G401.6 (cell line): ENCODE data around the gene HMCN1.
"Not testable (repeated sequence)": the region's sequence is repeated elsewhere in the genome, so short reads cannot be mapped to it uniquely, and the experiment has no call there.

Experiments used
- FAIRE-seq: peaks from 2 replicates; lab custom pipeline; 2012; peaks lifted over from hg19 to GRCh38; lab: Jason Lieb, UNC

The HMCN1 gene

DNA sequence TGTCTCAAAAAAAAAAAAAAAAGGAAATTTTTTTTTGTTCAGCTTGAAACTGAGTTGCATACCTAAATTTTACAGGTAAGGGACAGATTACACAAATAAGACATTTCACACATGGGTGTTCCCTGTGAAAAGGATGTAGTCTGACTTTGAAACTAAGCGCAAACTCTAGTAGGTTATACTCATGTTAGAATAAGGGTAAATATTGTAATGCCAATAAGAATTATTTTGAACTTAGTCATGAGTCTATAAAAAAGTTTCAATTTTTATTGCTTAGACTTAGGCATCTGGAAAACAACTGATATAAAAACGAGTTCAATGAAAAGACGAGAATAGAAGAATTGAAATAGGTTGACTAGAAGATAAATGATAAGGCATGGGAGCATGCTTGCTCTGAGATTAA, 122.3 kb downstream of the HMCN1 start:
- no peak for FAIRE-seq

DNA sequence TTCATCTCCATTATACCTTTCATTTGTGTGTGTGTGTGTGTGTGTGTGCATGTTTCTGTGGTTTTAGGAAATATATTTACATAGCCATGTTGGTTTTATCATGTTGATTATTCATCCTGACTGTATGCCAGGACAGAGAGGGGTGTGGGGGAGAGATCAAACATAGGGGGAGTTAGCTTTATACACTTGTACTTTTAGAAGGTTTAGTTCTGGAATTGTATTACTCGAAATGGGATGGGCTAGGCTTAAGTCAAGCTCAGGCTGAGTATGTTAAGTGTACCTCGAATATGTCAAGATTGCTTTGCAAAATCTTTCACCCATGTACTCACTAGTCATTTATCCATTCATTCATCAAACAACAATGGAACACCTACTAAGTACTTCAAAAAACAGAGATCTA, 123.3 kb downstream of the HMCN1 start:
- FAIRE-seq = no peak

DNA sequence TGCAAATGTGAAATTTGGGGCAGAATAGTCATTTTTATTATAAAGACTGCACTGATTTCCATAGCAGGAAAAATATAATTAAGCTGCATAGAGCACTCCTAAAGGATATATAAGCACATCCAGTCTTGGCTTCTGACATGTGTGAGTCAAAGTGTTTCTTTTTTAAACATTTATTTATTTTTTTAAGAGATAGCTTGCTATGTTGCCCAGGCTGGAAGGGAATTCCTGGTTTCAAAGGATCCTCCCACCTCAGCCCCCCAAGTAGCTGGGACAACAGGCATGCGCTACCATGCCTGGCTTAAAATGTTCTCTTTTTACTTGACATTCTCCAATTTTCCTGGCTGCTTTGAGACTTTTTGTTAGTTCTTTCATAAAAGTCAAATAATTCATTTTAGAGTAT, 126.1 kb downstream of the HMCN1 start:
- no peak for FAIRE-seq

DNA sequence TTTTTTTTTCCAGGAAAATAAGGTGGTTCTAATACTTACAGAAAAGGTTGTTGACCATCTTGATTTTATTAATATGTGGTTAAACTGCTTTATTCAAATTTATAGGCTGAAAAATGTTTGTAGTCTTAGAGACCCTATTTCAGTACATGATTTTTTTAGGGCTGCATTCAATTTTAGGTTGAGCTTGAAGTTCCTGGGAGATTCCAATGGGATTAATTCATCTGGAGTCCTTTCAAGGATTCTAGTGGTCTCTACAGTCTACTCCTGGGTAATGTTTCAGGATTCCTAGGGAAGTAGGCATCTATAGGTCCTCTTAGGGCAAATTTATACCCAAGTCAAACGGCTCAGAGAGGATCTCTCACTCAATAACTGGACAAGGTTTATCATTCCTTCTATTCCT, 126.7 kb downstream of the HMCN1 start:
- no peak for FAIRE-seq

DNA sequence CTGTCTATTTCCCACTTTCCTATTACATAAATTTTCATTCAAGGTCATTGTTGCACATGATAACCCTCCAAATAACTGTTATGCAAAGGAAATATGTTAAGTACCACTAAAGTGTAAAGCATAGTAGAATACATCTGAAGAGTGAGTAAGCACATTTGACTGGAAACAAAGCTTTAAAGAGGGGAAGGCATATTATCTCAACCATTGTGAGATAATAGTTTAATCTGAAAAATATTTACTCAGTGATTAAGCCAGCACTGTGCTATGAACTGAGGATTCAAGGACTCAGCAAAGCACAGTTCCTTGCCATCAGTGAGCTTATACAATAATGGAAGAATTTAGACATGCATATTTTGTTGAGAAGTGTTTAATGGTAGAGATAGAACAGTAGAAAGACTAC, 127.4 kb downstream of the HMCN1 start:
- FAIRE-seq = no peak

DNA sequence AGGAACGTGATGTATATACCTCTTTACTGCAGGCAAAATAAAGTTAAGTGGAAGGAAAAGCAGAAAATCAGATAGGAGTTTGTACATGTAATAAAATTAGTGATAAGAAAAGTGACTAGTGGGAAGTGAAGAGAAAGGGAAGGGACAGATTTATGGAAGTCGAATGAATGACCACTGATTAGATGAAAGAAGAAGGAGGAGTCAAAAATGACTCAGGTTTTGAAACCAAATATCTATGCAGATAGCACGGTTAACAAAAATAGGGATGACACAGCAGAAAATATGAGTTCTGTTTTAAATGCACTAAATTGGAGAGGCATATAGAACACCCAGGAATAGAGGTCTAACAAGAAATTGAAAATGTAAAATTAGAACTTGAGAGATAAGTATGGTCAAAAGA, 128.0 kb downstream of the HMCN1 start:
- FAIRE-seq = no peak

DNA sequence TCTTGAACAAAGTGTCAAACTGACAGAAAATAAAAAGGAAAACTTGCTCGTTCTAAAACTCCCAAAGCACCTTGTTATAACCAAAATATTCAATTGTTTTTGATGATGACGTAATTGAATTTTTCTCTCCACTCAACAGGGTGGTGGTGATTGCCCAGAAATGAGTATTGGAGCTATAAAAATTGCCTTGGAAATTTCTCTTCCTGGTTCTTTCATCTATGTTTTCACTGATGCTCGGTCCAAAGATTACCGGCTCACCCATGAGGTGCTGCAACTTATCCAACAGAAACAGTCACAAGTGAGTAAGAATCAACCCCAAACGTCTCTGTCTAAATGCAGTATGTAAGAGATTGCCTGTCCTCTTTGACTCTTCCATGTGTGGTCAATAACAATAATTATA, 130.1 kb downstream of the HMCN1 start:
- no peak for FAIRE-seq

DNA sequence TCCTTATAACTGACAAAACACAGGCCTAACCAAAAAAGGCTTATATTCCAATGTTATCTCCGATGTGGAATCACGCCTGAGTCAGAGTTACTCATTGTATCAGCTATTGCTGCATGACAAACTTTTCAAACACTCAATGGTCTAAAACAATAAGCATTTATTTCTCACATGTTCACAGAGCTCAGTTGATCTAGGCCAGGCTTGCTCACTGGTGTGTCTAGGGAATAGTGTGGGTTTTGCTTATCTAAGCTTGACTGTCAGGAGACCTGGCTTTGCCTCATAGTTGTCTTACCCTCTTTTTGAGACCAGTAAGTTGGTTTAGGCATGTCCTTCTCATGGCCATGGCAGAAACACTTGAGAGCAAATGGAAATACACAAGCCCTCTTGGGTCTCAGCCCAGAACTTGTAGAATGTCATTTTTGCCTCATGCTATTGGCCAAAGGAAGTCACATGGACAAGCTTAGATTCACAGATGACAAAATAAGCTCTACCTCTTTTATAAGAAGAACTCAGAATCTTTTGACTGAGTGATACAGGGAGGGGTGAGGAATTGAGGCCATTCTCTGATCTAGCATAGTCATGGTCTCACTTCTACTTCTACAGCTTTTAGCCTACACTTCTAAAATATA, 130.8 kb downstream of the HMCN1 start:
- no peak for FAIRE-seq

DNA sequence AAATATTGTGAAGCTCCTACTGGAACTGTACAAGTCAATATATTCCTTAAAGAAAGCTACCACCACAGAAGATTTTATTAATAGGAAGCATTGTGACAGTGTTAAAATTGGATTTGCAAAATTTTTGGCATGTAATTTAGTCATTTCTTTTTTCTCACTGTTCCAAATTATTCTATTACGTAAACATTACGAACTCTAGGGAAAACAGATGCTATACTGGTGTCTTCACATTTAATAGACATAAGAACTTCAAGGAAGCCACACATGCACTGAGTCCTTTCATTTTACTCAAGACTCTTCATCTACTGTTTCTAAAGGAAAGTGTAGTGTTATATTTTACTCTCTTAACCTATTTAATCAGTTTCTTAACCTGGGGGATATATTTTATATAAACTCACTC, 135.4 kb downstream of the HMCN1 start:
- no peak for FAIRE-seq

DNA sequence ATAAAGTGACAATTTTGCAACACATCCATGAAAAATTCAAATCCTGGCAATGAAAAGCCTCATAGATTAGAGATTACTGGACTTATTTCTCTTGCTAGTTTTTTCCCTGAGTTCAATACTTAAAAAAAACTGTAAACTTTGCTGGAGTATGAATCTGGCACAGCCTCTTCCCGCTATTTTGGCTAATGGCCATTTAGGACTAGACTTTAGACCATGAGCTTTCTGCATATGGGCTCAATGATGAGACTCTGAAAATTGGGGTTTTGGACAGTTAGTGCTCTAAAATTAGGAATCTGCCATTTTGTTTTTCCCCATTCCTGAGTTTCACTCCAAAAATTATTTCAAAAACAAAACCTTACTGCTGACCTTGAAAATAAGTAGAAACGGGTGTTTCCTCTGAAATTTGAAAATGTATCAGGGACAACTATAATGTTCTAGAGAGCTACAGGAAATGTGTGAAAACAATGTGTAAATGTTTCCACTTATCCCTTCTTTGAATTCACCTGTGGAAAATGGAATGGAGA, 137.5 kb downstream of the HMCN1 start:
- no peak for FAIRE-seq

DNA sequence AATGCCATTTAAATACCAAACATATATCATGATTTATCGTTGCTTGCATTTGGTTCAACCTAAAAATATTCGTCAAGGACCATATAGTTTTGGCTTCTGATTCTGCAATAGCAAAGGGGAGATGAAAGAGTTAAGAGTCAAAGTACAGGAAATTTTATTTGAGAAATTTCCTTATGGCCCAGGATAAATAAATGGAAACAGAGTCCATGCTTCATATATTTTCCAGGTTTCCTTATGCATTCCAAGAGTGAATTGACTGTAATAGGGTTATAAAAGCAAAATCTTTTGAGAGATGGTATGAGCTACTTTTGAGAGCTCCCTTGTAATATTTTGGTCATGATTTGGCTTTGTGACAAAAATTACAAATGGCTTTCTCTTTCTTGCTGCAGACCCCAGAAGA, 140.1 kb downstream of the HMCN1 start:
- no peak for FAIRE-seq

DNA sequence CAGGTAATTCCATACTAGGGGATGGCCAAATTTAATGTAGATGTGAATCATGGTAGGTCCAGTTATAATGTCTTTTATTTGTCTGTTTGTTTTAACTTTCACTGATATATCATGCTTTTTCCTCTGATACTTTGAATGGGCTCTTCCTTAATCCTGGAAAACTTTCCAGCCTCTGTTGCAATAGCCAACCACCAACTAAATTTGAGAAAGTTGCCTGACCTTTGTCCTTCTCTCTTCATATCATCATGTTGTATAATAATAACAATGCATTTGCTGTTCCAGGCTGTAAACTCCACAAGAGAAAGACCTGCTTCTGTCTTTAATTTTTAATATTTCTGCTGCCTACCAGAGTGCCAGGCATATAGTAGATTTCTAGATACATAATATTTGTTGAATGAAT, 146.1 kb downstream of the HMCN1 start:
- no peak for FAIRE-seq

DNA sequence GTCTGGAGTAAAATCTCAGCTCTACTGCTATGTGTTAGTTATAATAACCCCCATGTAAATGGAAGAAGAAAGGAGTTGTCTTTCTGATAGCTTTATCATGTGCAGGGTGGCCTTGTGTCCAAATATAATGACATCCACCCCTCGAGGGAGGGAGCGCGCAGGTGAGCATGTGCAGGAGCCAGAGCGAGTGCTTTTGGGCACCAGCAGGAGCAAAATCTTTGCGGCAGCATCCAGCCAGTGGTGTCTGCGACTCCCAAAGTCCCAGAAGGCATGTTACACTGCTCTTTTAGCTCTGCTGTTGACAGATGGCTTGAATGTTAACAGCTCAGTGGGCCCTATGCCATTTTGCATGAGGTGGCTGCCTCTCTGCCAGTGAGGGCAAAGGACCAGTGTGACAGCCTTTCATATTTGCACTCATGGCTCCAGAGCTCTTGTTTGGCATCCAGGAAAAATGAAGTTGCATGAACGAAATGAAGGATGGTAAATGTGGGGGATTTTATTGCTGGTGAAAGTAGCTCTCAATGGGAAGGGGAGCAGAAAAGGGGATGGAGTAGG, 146.7 kb downstream of the HMCN1 start:
- no peak for FAIRE-seq

DNA sequence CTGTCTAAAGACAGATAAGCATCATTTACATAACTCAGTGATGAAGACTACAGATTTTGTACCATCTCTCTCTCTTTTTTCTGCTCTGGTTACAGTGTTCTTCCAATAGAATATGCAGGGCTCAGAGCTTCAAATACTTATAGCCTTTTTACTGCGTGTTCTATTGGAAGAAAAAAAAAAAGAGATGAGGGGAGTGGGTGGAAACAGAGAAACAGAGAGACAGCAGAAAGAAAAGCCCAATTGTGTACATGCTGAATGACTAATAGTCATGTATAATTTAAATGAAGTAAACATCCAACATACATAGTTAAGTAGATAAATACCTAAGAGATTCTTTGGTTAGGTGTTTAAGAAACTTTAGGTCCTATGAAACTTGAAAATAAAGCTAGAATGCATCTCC, 151.9 kb downstream of the HMCN1 start:
- no peak for FAIRE-seq

DNA sequence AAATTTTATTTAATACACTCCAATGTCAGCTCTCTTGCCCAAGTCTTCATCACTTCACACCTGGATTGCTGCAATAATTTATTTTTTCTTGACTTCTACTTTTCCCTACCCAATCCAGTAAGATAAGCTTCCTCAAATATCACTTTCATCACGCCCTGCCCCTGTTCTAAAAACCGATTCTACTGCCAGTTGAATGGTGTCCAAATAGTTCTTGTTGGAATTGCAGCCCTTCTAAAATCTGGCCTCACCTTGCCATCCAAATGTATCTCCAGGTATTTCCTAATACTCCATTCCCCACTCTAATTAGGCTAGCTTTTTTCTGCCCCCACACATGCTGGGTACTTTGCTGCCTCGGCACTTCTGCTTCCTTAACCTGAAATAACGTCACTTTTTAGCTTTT, 152.5 kb downstream of the HMCN1 start:
- FAIRE-seq = no peak

DNA sequence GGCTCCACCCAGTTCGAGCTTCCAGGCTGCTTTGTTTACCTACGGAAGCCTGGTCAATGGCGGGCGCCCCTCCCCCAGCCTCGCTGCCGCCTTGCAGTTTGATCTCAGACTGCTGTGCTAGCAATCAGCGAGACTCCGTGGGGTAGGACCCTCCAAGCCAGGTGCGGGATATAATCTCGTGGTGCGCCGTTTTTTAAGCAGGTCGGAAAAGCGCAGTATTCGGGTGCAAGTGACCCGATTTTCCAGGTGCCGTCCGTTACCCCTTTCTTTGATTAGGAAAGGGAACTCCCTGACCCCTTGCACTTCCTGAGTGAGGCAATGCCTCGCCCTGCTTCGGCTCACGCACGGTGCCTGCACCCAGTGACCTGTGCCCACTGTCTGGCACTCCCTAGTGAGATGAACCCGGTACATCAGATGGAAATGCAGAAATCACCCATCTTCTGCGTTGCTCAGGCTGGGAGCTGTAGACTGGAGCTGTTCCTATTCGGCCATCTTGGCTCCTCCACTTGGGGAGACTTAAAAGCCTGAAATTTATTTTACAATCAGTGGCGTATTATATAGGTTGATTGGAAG, 158.7 kb downstream of the HMCN1 start:
- not testable (repeated sequence) for FAIRE-seq

DNA sequence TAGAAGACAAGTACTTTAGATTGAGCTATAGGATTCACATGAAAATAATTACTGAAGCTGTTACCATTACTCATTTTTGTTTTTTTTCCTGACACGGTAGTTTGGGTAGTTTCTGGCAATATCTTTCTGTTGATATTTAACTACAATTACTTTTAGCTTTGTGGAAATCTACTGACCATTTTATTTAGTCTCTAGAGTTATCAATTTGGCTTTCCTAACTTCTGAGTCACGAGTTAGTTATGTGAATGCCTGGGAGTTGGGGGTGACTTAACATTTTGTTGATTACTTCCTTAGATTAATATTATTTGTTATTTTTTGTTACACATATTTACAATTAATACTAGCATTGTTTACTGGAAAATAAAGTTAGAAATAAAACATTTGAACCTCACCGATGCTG, 160.6 kb downstream of the HMCN1 start:
- no peak for FAIRE-seq

DNA sequence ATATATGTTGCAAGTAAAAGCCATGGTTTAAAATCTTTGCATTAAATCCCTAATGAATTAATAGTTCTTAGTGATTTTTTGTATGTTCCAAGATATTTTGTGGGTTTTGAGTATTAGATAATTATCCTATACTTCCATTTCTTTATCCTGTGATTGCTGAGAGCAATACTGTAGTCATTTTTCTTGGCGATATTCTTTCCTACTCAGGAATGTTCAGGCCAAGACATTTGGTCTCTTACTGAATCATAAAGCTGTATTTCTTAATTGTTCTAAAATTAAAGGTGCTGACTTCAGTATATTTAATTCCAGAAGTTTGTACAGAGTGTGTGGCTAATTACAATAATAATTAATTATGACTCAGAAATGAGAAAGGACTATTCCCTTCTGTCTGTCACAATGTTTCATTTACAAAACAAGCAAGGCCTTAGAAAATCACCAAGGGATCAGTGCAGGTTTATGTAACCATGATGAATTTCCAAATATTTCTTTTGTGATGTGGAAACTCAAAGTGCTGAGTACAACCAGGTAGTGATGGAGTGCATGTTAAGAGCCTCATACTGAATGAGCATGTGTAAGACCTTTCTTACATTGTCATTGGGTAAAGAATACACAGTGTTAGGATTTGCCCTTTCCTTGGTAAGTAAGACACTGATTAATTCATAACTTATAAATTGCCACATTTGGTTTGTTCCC, 161.2 kb downstream of the HMCN1 start:
- no peak for FAIRE-seq

DNA sequence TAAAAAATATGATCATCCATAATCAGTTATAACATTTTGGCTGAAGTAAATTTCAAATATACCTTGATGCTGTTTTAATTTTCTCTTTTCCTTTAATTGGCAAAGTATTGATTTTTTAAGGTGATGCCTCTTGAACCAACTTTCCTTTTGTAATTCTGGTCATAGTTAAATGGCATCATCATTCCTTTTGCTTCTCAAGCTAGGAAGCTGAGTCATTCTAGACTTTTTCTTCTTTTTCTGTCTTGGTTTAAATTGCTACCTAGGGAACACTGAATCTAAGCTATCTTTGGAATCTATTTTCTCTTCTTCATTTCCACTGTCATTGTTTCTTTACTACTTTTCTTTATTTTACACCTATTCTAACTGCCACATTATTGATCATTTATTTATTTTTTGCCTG, 162.7 kb downstream of the HMCN1 start:
- no peak for FAIRE-seq

DNA sequence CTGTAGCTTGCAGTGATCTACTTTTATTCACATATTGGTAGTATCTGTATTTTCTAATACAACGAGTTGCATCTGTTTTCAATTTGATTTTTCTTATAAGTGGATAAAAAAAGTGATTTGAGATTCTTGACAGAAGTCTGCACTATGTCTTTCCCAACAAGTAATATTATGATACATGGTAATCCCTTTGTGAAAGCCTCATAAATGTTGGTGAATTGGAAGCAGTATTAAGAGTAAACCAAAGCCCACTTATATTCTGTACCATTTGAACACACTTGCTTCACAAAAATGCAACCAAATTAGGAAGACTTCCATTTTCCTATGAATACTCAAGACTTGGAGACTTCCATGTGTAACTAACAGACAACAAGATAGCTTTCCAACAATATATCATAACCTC, 172.0 kb downstream of the HMCN1 start:
- FAIRE-seq = no peak

DNA sequence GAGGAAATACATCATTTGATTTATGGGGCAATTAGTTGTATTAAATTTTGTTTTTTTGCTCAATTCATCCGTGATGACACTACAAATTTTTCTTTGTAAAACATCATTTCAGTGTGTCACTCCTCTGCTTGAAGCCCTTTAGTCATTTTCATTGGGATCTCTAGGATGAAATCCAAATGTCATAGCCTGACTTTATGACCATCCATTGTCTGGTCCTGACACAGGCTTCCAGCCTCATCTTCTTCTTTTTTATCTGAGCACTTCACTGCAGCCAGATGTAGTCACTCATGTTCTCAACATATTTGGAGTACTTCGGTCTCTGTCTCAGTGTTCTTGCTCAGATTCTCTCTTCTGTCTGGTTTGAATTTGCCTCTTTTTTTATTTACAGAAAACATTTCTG, 173.1 kb downstream of the HMCN1 start:
- FAIRE-seq = no peak

DNA sequence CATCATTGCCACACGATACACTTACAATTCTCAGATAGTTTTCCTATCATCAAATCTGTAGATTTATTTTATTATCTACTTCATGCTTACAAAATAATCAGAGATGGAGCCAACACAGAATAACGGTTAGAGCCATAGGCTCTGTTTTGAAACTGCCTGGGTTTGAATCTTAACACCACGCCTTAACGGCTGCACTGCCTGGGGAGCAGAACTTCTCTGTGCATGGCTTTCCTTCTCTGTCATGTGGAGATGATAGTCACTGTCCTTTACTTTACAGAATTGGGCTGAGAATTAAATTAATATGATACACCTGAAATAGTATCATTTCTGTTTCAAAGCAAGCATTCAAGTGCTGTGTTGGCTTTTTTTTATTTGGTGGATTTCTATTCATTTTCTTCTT, 177.8 kb downstream of the HMCN1 start:
- no peak for FAIRE-seq

DNA sequence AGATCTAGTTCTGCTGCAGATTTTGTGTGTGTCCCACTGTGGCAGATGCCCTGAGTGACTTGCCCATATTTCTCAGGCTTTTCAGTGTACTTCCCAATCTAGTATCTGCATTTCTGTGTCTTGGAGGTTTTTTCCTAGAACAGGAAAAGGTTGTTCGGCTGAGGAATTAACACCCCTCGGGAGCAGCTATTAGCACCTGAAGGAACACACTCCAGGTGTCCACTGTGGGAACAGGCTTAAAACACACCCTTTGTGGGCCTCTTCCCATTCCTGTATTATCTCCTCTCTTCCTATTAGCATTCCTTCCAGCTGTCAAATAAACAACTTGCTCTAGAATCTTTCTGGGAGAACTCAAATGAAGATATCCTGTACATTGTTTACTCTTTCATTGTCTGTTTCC, 178.3 kb downstream of the HMCN1 start:
- FAIRE-seq = no peak

DNA sequence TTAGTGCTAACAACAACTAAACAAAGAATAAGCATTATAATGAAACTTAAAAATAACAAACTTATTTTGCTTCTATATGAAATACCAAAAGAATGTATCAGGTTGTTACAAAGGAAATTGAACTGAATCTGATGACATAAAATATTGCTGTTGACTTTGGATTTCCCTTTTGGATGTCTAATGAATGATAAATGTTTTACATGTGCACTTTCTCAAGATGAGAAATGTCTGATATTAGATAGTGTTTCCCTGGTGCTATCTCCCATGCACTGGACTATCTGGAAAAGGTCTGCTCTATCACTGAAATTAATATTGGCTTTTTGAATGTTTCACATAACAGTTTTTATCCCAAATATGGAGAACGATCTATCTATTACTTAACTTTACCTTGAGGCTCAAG, 179.9 kb downstream of the HMCN1 start:
- no peak for FAIRE-seq
